Stomach (tissue), 4 donors: ENCODE data around the gene GGT6.

Source experiments
- CTCF ChIP-seq, 7 experiments: fragments of 450-650 bp in 4 of 7; fragments of 200-600 bp in 3 of 7; sonication (generic) in 3 of 7; IDR thresholded peaks; one replicate each; pipeline ENCODE4 v1.5.1; 2016 to 2019; ENCODE audit warnings: antibody characterized with exemption in 7 of 7, control low read depth in 2 of 7, mild to moderate bottlenecking in 1 of 7
- EP300 ChIP-seq: sonication (generic); formaldehyde crosslinking; IDR thresholded peaks from one replicate; pipeline ENCODE4 v1.6.1; 2017; ENCODE audit warnings: antibody characterized with exemption
- POLR2A ChIP-seq, 4 donors: fragments of 450-650 bp; IDR thresholded peaks; one replicate each; pipeline ENCODE4 v1.6.1; 2016; ENCODE audit warnings: antibody characterized with exemption in 4 of 4, control low read depth in 2 of 4, mild to moderate bottlenecking in 1 of 4, moderate library complexity in 1 of 4
- POLR2AphosphoS5 ChIP-seq, 3 donors: sonication (generic); formaldehyde crosslinking; IDR thresholded peaks; one replicate each; pipeline ENCODE4 v1.6.1; 2016; ENCODE audit warnings: antibody characterized with exemption in 3 of 3

GRCh38 chr17:4532860-4533522, 27.4 kb downstream of the GGT6 start:
- TF ChIP-seq CTCF (IDR thresholded peaks at IDR 0.05) (no peak), POLR2A (IDR thresholded peaks at IDR 0.05) (no peak), EP300 (no peak), POLR2AphosphoS5 (IDR thresholded peaks at IDR 0.05) (no peak)
